Stimulated activated CD4-positive, alpha-beta T cell treated with anti-CD3 and anti-CD28 coated beads, Interleukin-12 subunit alpha, Interleukin-12 subunit beta, amount 100 ng/mL, for 4 hours (primary cell): Measurements from ENCODE around the gene UBR4.

Experiments
- DNase-seq: peaks from one replicate; pipeline ENCODE4 v3.0.0-alpha.2; 2020

The UBR4 gene

DNA sequence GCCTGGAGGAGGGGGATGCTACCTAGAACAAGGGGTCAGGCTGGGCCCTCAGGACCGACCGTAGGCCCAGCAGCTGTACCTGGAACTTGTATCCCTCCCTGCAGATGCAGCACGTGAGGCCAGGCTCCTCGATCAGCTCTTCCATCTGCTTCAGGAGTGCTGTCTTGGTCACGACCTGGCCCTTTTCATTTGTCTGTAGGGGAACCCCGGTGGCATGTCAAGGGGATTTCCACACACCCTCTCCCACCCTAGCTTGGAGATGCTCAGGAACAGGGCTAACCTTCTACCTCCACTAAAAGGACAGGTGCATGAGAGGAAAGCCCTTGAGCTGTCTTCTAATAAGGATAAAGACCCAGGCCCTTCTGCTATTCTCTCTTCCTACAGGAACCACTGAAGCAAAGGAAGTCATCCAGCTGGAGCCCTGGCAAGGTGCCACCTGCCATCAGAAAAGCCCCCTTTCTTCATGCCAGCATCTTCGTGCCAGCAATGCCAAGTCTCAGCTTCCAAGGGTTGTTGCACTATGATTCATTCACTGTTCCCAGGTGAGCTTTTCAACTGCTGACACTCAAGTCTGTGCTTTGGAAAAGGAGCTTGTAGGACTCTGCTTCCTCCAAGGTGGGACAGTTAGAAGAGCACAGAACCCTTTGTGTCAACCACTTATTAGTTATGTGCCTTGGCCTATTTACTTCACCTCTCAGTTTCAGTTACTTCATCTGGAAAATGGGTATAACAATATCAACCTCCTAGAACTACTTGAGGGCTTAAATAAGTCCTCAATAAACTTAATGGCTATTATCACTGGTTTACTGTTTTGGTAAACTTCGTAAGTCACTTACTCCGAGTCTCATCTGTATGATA lies 122.1 kb downstream of the UBR4 start:
- no peak for DNase-seq

DNA sequence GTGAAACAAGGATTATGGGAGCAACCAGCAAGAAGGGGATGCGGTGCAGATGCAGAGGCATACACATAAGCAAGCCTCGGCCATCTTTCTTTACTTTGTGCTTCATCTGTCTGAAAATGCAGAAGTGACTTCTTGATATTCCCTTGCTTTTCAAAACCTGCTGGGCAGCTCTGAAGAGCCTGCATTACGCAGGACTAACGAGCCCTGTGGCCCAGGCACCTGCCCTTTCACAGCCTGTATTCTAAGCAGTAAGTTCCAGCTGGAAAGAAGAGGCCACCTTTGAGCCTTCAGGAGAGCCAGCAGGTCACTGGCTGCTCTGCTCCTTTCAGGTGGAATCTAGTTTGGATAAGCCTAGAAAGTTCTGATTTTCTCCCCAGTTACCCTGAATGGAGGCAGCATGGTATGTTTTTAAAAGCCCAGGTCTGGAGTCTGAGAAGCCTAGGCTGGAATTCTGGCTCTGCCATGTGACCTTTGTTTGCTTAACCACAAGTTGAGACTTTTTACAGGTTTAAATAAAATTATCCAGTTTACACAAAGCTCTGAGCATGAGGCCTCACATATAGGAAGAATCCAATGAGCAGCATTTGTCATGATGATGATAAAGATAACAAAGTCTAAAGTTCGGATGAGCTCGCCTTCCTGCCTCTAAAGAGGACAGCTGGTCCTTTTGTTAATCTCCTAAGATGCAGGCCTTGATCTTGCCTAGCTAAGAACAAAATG lies 122.9 kb downstream of the UBR4 start:
- DNase-seq = no peak

DNA sequence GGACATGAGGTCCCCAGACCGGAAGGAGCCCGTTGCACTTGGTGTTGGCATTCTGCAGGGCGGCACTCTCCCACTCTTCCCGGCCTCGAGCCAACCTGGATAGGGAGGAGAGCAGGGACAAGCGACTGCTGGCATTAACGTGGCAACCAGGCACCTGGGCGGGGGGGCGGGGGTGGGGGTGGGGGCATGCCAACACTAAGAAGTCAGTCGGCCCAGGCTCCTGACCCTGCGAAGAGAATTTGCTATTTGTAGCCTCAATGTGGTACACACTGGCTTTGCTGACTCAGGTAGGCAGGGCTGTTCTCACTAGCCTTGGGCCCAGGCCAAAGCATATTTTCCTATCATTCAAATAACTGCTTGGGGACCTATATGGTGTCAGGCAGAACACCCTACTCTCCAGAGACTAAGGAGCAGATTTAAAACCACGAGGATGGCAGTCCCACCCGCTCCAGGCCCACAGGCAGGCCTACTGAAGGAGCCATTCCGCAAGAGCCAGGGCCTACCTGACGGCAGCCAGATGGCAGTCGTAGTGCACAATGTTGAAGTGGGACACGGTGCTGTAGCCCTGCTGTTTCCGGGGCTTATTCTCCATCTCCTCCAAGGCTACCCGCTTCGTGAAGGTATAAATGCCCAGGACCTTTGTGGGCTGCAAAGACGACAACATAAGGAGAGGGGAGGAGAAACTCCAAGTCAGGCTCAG lies 123.7 kb downstream of the UBR4 start:
- DNase-seq = no peak

DNA sequence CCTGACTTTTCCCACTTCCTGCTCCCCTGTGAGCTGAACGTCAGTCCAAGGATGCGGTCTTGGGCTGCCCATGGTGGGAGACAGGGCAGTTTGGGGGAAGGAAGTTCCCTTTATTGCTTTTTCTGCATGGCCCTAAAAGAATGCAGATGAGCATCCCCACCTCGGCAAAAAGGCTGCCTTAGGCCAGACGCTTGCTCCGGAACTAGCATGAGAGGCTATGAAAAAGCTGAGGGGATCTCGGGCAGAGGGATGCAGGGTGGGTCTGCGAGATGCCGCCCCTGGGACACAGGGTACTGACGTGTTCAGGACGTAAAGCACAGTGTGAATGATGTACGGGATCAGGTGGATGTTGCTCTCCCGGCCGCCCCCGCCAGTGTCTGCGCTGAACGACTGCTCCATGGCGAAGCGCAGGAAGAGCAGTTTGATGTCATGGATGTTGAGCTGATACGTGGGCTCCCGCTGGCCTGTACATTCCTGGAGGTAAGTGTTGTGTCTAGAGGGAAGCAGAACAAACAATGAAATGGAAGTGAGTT lies 125.8 kb downstream of the UBR4 start:
- DNase-seq = no peak

DNA sequence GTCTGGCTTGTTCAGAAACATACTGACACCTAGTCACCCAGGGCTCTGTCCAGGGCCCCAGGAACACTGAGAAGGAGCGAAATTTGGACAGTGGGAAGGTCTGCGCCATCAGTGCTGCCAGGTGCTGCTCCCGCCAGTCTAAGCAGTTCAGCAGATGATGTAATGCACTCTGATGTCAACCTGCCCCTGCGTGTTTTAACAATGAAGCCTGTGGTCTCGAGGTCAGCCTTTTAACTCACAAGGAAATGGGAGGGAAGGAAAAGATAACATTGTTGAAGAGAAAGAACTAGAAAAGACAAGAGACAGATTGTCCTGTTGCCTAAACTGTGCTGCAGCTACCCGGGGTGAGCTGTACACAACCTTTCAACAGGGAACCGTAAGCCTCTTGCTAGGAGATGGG lies 127.0 kb downstream of the UBR4 start:
- DNase-seq = no peak

DNA sequence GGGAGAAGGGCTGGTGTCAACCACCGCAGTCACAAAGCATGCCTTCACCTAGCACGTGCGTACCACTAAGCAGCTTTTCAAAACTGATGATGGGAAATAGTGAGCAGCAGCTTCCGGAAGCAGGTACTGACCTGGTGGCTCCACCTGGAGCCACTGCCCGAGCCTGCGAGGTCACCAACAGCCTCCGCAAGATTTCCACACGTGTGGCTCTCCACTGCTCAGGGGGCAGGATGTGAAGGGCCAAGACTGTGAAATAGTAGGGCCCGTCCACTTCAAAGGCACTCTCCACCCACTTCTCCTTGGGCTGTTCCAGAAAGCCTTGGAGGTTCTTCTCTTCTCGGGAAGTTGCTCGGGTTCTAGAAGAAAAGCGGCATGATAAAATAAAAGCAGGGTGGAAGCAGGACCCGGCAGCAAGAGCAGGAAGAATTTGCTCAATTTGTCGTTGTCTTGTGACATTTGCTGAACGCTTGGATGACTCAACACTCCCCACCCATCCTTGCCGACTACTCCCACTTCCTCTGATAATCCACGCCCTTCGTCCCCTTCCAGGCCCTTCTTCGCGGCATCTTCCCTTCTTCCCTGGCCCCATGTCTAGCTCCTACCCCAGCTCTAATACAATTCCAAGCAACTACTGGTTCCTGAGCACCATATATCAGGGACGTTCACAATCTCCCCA lies 128.7 kb downstream of the UBR4 start:
- no peak for DNase-seq

DNA sequence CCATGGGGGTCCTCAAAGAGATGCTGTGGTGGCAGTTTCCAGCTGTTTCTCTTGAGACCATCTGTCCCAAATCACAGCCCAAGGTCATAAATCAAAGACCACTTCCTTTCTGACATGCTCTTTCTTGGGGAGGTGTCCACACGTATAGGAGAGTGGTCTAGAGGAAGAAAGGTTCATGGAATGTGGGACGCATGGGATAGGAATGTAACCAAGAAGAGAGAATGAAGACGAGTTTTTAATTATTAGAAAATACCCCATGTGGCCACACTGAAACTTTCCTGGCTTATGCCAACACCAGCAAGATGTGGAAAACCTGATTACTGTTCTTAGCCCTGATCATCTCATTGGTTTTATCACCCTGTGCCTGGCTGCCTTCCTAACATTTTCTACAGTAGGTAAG lies 129.3 kb downstream of the UBR4 start:
- no peak for DNase-seq

DNA sequence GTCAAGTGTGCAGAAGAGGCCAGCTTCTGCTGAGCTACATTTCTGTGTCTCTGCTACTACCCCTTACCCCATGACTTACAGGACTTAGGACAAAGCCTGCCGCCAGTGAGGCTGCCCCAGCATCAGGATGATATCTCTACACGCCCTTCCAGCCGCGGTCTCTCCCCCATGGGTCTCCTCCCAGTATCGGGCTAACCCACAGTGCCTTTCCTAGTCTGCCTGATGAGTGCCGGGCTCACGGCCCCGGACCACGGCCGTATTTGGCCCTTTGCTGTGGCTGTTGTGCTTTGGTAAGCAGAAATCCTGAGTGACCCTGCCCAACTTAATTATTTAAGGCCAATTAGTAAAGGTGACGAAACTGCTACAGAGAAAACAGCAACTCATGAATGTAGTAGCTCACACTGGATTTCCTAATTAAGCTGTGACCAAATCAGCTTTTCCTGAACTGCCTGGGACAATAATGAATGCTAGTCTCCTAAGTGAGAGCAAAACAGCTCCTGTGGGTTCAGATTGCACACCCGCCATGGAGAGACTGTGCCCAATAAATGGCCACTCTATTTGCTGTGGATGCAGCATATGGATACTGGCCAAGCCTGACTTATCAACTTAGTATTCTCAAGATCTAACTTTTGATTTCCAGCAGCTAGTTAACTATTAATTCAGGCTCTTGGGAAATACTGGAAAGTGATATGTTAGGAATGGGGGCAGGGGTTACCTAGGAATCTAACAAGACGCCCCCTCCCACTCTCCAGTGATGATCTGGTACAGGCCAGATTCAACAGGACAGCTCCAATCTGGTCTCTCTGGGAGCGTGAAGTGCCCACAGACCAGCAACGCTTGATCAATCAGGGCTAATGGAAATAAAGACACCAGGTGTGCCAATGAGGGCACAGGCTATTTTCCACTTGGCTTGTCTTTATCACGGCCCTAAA lies 130.3 kb downstream of the UBR4 start:
- DNase-seq = no peak

DNA sequence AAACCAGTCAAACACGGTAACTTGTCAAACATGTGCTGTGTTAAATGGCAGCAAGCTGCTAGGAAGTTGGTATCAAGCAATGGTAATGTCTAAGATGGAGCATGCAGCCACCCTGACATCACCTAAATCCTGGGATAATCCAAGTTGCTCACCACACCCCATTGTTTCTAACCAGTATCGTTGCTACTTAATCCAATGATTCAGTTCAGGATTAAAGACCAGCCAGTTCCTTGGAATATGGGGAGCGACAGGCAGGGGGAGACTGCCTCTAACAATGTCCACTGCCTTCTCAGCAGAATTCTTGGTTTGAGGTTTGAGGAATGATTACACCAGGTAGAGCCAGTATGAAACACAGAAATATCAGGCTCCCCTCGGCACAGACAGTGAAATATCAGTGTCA lies 131.5 kb downstream of the UBR4 start:
- no peak for DNase-seq

DNA sequence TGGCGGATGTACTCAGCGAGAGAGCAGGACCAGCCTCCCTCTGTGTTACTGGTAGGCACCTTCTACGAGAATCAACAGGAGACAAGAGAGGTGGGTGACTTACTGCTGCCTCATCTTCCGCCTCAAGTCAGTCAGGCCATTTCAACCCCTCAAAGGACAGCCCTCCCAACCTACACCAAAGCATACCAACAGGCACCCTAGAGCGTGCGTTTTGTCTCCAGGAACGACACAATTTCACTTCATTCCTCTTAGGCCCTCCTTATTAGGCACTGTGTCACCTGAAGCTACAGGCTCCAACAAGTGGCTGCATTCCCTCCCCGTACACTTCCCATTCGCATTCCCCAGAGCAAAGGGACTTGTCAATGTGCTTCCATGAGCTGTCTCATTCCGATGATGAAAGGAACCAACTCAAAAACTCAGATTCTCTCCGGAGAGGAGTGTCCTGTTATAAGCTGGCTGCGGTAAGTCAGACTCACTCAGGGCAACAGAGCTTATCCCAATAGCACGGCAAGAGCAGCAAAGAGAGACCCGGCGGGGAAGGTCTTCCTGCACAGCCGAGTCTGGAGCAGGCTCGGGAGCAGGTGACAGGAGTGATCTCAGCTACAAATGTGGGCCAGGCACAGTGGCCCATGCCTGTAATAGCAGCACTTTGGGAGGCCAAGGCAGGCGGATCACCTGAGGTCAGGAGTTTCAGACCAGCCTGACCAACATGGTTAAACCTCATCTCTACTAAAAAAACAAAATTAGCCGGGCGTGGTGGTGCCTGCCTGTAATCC lies 133.0 kb downstream of the UBR4 start:
- no peak for DNase-seq

DNA sequence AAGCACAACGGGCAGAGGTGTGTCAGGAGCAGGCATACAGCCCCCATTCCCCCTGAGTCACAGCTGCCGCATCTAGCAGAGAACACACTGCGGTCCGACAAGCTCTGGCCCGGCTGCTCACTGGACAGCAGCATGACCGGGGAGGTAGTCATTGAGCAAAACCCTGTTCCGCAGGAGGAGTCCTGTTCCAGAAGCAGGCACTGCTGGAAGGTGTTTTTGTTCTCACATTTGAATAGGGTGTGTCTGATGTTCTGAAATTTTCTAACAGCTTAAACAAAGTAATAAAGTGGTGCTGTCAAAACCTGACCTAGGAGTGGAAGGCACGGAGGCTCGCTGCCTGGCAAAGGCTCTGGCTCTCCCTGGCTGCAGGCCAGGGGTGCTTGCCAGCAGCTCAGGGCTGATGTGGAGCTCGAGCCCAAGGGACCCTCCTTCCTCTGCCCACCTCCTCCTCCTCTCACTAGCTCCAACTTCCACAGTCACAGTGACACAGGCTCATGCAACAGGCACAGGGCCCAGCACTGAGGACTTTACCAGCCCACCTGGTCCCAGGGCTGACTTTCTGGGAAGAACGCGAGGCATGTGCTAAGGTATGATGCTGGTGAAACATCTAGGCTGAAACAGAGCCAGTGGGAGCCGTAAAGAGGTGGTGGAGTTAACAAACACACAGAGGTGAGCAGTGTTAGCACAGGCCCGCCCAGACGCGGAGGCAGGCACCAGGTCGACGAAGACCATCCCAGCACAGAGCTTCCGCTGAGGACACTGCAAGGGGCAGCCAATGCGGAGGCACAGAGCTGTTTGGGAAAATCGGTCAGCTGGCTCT lies 135.0 kb downstream of the UBR4 start:
- no peak for DNase-seq

DNA sequence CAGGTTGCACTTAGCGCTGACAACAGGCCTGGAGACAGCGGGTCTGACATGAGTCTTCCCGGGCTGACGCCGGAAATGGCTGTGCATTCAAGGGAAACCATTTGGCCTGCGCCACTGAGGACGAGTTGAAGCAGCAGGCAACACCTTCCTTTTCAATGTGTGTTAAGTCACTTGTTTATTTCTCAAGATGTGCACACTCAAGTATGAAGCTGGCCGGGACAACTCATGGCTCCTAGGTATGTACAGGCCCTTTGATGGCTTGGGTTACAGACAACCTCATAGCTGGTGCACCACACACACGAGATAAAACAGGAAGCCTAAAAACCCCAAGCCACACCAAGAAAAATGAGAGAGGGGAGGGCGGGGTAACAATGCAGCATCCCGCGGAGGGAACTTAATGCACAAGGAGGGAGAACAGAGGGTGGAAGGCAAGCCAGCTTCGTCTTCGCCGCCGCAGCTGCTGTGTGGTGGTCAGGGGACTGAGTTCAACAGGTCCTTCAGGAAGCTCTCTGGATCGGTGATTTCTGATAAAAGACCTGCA lies 135.6 kb downstream of the UBR4 start:
- peak; percentile 14 for DNase-seq

DNA sequence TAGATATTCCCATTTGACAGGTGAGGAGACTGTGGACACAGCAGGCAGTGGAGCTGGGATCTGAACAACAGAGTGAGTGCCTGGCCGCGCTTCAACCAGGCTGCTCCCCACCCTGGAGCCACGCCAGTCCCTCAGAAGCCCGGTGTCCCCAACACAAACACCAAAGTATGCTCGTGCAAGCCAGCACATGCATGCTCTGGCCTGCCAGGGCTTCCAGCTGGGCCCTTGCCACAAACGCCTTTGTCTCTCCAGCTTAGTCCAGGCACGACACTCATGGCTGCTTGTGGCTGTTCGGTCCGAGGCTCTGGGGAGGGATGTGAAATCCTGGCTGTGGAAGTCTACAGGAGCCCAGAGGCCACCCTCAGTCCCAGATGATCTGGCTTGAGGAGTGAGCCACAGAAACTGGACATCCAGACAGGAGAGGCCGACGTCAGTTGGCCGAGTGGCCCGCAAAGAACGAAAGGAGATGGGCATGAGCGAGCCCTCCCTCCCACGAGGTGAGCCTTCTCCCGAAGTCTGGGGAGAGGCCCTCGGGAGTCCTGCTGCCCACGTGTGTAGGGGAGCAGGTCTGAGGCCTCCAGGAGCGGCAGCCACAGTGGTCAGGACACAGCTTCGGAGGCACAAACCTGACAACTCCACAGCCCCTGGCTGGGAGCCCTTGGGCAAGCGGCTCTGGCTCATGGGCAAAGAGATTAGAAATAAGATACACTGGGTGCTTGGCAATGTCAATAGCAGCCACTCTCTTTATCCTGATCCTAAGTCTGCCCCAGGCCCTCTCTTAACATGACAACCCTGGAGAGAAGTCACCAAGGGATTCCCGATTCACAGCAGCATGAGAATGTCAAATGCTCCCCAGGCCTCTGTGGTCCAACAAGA lies 136.5 kb downstream of the UBR4 start:
- DNase-seq = no peak

DNA sequence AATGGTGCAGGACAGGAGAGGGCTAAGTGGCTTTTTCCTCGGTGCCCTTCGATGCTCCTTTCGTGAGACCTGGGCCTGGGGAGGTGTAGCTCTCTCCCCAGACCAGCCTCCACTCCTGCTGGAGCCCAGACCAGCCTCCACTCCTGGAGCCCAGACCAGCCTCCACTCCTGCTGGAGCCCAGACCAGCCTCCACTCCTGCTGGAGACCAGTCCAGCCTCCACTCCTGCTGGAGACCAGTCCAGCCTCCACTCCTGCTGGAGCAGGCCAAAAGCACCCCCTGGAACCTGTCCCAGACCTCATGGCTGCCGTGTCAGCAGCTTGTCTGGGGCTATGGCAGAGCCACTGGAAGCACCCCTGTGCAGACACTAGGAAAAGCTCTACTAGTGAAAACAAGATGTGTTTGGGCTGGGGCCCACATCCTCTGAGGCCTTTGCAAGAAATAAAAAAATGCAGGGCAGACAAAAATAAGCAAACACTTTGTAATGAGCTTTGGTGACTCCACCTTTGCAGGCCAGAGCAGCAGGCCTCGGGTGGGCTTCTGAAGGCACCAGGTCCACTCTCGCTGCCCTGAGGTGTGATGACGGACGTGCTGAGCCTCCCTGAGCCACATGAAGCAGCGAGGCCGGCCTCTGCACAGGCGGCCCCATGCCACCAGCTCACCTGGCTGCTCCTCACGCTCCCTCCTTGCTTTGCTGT lies 137.6 kb downstream of the UBR4 start:
- no peak for DNase-seq

DNA sequence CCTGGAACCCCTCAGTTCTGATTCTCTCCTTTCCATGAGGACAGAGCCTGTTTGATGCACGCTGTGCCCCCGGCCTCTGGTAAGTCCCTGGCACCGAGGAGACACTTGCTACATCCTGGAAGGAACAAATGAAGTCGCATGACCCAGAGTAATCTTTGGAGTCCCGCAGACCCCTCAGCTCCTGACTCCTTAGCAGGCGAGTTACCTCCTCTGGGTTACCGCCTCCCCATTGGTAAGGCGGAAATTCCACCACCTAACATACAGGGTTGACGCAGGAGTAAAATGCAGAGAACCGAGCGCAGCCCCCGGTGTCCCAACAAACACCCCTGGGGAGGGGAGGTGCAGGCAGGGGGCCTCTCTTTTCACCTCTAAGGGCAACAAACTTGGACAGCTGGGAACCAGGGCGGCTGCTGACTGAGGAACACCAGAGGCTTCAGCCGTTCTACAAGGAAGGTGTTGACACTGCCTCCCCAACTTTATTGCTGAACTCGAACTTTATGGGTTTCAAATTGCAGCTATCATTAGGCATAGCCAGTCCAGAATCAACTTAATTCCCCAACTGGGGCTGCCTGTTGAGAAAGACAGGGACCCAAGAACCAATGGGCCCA lies 138.3 kb downstream of the UBR4 start:
- DNase-seq = no peak

DNA sequence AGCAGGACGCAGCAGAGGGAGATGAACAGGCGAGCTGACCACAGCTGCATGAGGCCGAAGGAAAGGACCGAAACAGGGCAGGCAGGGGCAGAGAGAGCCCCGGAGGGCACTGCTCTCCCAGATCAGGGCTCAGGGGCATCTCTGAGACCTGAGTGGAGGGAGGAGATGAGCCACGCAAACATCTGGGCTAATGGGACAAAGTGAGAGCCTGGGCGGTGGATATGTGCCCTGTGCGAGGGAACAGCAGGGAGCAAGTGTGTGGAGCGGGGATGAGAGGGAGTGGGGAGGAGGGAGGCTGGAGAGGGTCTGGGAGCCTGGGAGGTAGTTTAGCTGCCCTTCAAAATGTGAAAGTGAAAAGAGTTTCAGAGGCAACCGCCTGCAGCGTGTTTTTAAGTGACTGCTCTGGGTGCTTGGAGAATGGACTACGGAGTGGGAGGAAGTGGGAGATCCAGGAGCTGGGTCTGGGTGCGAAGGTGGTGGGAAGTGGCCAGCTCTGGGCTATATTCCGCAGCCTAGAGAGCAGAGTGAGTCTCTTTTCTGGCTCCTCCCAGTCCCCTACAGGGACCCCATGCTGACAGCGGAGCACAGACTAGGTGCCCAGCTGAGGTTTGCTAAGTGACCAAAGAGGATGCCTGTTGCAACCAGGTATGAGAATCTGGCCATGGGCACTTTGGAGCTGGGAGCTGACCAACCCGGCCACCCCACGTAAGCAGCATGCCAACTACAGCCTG lies 139.0 kb downstream of the UBR4 start:
- no peak for DNase-seq

DNA sequence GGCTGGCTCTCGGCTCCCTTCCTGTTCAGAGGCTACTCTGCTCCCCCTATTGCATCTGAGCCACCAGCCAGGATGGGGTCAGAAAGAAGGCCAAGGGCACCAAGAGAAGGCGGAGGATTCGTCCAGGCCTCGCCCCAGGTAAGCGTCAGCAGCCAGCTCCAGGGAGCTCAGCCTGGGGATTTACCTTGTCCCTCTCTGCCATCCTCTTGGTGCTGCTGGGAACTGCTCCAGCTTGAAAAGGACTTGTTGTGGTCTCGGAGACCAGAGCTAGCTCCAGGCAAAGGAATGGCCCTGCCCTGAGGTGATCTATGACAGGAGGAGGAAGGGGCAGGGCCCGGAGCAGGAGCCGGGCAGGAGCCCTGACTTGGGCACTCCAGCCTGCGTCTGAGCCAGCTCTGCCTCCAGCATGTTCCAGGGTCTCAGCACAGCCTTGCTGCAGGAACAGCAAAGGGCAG lies 139.8 kb downstream of the UBR4 start:
- no peak for DNase-seq
